NCI-H510A treated with DMSO at 0.1 percent for 48 hours (cell line): ENCODE results near the gene HSPA1B.
"Not testable (repeated sequence)": the region's sequence is repeated elsewhere in the genome, so short reads cannot be mapped to it uniquely, and the experiment has no call there.

Experiments used
- DNase-seq: peaks from one replicate; lab custom pipeline; 2025; lab: John Stamatoyannopoulos, UW

Gene HSPA1B

GRCh38 chr6:31829633-31830283 is 2.2 kb downstream of the HSPA1B start:
- DNase-seq: peak; percentile 66

DNA sequence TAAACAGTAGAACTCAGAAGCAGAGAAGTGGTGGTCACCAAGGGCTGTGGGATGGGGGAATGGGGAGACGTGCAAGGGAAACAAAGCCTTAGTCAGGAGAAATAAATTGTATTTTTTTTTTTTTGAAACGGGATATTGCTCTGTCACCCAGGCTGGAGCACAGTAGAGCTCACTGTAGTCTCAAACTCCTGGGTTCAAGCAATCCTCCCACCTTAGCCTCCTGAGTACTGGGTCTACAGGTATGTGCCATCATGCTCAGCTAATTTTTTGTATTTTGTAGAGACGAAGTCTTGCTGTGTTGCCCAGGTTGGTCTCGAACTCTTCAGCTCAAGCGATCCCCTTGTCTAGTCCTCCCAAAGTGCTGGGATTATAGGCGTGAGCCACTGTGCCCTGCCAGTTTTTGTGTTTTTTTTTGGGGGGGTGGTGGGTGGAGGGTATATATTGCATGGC is 3.4 kb downstream of the HSPA1B start:
- DNase-seq: no peak

DNA sequence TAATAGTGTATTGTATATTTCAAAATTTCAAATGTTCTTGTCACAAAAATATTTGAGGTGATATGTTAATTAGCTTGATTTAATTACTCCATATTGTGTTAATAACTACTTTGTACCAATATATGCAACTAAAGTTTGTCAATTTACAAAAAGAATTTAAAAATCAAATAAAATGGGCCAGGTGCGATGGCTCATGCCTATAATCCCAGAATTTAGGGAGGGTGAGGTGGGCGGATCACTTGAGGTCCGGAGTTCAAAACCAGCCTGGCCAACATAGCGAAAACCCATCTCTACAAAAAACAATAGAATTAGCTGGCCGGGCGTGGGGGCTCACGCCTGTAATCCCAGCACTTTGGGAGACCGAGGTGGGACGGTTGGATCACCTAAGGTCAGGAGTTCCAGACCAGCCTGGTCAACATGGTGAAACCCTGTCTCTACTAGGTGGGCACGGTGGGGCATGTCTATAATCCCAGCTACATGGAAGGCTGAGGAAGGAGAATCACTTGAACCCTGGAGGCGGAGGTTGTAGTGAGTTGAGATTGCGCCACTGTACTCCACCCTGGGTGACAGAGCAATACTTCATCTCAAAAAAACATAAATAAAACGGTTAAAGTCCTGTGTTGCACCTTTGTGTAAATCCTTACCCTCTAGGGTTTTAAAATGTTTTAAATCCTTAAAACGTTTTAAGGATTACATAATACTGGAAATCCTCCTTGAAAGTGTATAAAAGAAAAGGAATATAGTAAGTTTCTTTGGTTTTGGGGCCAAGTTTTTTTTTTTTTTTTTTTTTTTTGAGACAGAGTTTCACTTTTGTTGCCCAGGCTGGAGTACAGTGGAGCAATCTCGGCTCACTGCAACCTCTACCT is 4.0 kb downstream of the HSPA1B start:
- no peak for DNase-seq

GRCh38 chr6:31834367-31835250 is 7.1 kb downstream of the HSPA1B start:
- peak; percentile 99 for DNase-seq

GRCh38 chr6:31836047-31836473 is 8.5 kb downstream of the HSPA1B start:
- peak; percentile 25 for DNase-seq

DNA sequence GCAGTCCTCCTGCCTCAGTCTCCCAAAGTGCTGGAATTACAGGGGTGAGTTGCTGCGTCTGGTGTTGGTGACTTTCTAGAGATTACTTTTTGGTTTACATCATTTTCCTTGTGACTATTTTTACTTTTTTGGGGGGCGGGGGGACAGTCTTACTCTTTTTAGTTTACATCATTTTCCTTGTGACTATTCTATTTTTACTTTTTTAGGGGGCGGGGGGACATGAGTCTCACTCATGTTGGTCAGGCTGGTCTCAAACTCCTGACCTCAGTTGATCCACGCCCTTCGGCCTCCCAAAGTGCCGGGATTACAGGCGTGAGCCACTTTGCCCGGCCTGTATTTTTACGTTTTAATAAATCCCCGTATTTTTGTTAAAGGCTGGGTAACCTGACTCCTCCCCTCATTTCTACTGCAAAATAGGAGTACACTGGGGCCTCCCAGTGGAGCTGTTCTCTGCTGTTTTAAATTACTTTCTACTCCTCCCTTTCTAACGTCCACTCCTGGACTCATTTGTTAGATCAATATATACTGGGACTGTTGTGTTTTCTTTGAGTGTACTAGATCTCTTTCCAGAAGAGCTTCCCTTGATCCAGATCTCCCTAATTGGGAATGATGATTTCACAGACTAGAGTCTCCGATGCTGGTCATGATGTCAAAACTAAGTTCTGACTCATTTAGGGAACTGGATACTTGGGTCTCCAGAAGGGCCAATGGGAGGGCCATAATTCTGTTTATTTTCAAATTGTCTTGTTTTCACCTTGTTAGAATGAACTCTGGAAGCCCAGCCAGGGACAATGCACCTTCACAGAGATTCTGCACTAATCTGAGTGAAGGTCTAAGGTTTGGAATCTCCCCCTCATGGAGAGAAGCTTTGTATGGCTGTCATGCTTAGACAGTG is 9.2 kb downstream of the HSPA1B start:
- no peak for DNase-seq

GRCh38 chr6:31837369-31838113 is 10.0 kb downstream of the HSPA1B start:
- DNase-seq: no peak

GRCh38 chr6:31838114-31838553 is 10.6 kb downstream of the HSPA1B start:
- DNase-seq: not testable (repeated sequence)

DNA sequence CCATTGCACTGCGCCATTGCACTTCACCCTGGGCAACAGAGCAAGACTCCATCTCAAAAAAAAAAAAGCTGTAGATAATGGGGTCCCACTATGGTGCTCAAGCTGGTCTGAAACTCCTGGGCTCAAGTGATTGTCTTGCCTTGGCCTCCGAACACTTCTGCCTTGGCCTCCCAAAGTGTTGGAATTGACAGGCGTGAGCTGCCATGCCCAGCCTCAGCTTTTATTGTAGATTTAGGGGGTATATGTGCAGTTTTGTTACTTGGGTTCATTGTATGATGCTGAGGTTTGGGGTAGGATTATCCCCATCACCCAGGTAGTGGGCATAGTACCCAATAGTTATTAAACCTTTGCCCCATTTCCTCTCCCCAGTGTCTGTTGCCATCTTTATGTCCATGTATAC is 11.4 kb downstream of the HSPA1B start:
- no peak for DNase-seq

DNA sequence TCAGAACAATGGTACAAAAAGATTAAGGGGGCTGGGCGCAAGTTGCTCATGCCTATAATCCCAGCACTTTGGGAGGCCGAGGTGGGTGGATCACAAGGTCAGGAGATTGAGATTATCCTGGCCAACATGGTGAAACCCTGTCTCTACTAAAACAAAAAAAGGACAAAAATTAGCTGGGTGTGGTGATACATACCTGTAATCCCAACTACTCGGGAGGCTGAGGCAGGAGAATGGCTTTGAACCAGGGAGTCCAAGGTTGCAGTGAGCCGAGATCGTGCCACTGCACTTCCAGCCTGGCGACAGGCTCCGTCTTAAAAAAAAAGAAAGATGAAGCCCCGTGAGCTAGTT is 12.2 kb downstream of the HSPA1B start:
- DNase-seq: not testable (repeated sequence)

- no peak for DNase-seq
These were observed 14.5 kb downstream of the HSPA1B start for GRCh38 chr6:31842053-31842452.

- DNase-seq: no peak
These were observed 17.0 kb downstream of the HSPA1B start for GRCh38 chr6:31844507-31844906.

- DNase-seq: no peak
These were observed 19.9 kb downstream of the HSPA1B start for GRCh38 chr6:31847276-31847978.

GRCh38 chr6:31850765-31851484 is 23.4 kb downstream of the HSPA1B start:
- no peak for DNase-seq

GRCh38 chr6:31851485-31851832 is 23.9 kb downstream of the HSPA1B start:
- no peak for DNase-seq

DNA sequence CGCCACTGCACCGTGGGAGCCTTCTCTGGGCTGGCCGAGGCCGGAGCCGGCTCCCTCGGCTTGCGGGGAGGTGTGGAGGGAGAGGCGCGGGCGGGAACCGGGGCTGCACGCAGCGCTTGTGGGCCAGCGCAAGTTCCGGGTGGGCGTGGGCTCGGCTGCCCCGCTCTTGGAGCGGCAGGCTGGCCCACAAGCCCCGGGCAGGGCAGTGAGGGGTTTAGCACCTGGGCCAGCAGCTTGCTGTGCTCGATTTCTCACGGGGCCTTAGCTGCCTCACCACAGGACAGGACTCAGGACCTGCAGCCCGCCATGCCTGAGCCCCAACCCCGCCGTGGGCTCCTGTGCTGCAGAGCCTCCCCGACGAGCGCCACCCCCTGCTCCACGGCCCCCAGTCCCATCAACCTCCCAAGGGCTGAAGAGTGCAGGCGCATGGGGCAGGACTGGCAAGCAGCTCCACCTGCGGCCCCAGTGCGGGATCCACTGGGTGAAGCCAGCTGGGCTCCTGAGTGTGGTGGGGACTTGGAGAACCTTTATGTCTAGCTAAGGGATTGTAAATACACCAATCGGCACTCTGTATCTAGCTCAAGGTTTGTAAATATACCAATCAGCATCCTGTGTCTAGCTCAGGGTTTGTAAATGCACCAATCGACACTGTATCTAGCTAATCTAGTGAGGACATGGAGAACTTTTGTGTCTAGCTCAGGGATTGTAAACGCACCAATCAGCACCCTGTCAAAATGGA is 24.6 kb downstream of the HSPA1B start:
- DNase-seq: not testable (repeated sequence)

DNA sequence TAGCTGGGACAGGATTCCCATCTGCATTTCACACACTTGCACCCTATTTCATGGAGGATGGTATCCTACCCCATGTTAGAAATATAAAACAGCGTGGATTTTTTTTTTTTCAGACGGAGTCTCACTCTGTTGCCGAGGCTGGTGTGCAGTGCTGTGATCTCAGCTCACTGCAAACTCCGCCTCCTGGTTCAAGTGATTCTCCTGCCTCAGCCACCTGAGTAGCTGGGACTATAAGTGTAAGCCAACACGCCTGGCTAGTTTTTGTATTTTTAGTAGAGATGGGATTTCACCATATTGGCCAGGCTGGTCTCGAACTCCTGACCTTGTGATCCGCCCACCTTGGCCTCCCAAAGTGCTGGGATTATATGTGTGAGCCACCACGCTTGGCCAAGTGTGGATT is 30.2 kb downstream of the HSPA1B start:
- not testable (repeated sequence) for DNase-seq

GRCh38 chr6:31858707-31859106 is 31.2 kb downstream of the HSPA1B start:
- no peak for DNase-seq

DNA sequence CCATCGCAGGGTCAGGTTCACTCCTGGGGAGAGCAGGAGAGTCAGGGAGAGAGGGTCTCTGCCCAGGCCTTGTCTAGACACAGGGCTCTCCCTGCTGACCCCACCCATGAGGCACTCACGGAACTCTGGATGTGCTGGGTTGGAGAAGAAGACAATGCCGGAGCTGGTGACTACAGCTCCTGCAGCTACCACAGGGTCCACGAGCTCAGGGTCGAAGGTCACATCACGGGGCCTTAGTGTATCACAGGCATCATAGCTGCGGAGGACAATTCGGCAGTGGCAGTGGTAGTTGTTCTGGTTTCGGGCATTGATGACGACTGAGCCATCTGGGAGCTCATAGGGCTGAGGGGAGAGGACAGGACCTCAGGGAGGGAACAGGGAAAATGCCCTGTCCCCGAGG is 32.4 kb downstream of the HSPA1B start:
- DNase-seq: no peak
